H9 (cell line): ENCODE data around the gene PTGFRN. TPM values are rescaled to one million over a fixed set of nuclear protein-coding genes. Genes with fewer than 3 reads are reported as not detected.

Source experiments
- DNase-seq: peaks from one replicate; pipeline ENCODE4 v3.0.0-alpha.2; 2017
- H2AFZ ChIP-seq: one replicate; pipeline ENCODE4 v1.6.1; 2013; ENCODE audit warnings: mild to moderate bottlenecking, low read length, control low read depth, moderate library complexity
- H2AK5ac ChIP-seq: 2 replicates; pipeline ENCODE4 v1.6.1; 2013; ENCODE audit warnings: low read length, control low read depth, mixed read lengths; ENCODE audit not compliant: insufficient read length
- H2BK120ac ChIP-seq: one replicate; pipeline ENCODE4 v1.6.1; 2013; ENCODE audit warnings: low read depth, mild to moderate bottlenecking, low read length, control low read depth, inconsistent platforms; ENCODE audit not compliant: poor library complexity, severe bottlenecking
- H2BK12ac ChIP-seq: 2 replicates; pipeline ENCODE4 v1.6.1; 2013; ENCODE audit warnings: low read length, control low read depth, mixed read lengths, low read depth; ENCODE audit not compliant: insufficient read length
- H2BK15ac ChIP-seq: 2 replicates; pipeline ENCODE4 v1.6.1; 2013; ENCODE audit warnings: low read depth, low read length, control low read depth
- H2BK20ac ChIP-seq: one replicate; pipeline ENCODE4 v1.6.1; 2013; ENCODE audit warnings: low read depth, mild to moderate bottlenecking, low read length, control low read depth, inconsistent platforms; ENCODE audit not compliant: poor library complexity, severe bottlenecking
- H2BK5ac ChIP-seq: 2 replicates; pipeline ENCODE4 v1.6.1; 2013; ENCODE audit warnings: low read length, control low read depth, mixed read lengths; ENCODE audit not compliant: insufficient read length
- H3K14ac ChIP-seq: 2 replicates; pipeline ENCODE4 v1.6.1; 2013; ENCODE audit warnings: low read length, control low read depth; ENCODE audit not compliant: insufficient read depth
- H3K18ac ChIP-seq: 2 replicates; pipeline ENCODE4 v1.6.1; 2013; ENCODE audit warnings: low read depth, mild to moderate bottlenecking, mixed read lengths, low read length, control low read depth; ENCODE audit not compliant: insufficient read length
- H3K23ac ChIP-seq: 2 replicates; pipeline ENCODE4 v1.6.1; 2013; ENCODE audit warnings: low read length, control low read depth, mixed read lengths, low read depth; ENCODE audit not compliant: insufficient read length
- H3K23me2 ChIP-seq: 2 replicates; pipeline ENCODE4 v1.6.1; 2013; ENCODE audit warnings: low read depth, mild to moderate bottlenecking, mixed read lengths, low read length, control low read depth; ENCODE audit not compliant: insufficient read length, poor library complexity, severe bottlenecking
- H3K27ac ChIP-seq: 2 replicates; pipeline ENCODE4 v1.5.1; 2013; ENCODE audit warnings: low read length, control low read depth, mixed read lengths, low read depth; ENCODE audit not compliant: insufficient read length
- H3K27me3 ChIP-seq: 2 replicates; pipeline ENCODE4 v1.6.1; 2013; ENCODE audit warnings: low read length, control low read depth, inconsistent platforms; ENCODE audit not compliant: insufficient read depth
- H3K4ac ChIP-seq: 2 replicates; pipeline ENCODE4 v1.6.1; 2013; ENCODE audit warnings: low read depth, mild to moderate bottlenecking, control low read depth, inconsistent platforms, low read length, moderate library complexity
- H3K4me1 ChIP-seq: 2 replicates; pipeline ENCODE4 v1.6.1; 2013; ENCODE audit warnings: low read length, control low read depth, inconsistent platforms; ENCODE audit not compliant: insufficient read depth
- H3K4me2 ChIP-seq: 2 replicates; pipeline ENCODE4 v1.6.1; 2013; ENCODE audit warnings: low read length, control low read depth, mixed read lengths; ENCODE audit not compliant: insufficient read length, insufficient read depth
- H3K56ac ChIP-seq: 2 replicates; pipeline ENCODE4 v1.6.1; 2013; ENCODE audit warnings: low read depth, mild to moderate bottlenecking, mixed read lengths, low read length, control low read depth; ENCODE audit not compliant: insufficient read length
- H3K79me1 ChIP-seq: 2 replicates; pipeline ENCODE4 v1.6.1; 2013; ENCODE audit warnings: low read depth, mild to moderate bottlenecking, moderate library complexity, low read length, control low read depth, inconsistent platforms; ENCODE audit not compliant: insufficient read depth, poor library complexity, severe bottlenecking
- H3K79me2 ChIP-seq: 2 replicates; pipeline ENCODE4 v1.6.1; 2013; ENCODE audit warnings: low read length, control low read depth, inconsistent platforms; ENCODE audit not compliant: insufficient read depth
- H3K9ac ChIP-seq: 2 replicates; pipeline ENCODE4 v1.6.1; 2013; ENCODE audit warnings: low read length, control low read depth, mixed read lengths; ENCODE audit not compliant: insufficient read length; ENCODE audit errors: extremely low read depth
- H3K9me3 ChIP-seq: one replicate; pipeline ENCODE4 v1.6.1; 2013; ENCODE audit warnings: low read depth, low read length, inconsistent platforms; ENCODE audit not compliant: control insufficient read depth
- H3T11ph ChIP-seq: one replicate; pipeline ENCODE4 v1.6.1; 2013; ENCODE audit warnings: mild to moderate bottlenecking, low read length, control low read depth, inconsistent platforms
- H4K20me1 ChIP-seq: one replicate; pipeline ENCODE4 v1.6.1; 2013; ENCODE audit not compliant: control insufficient read depth, insufficient read length, insufficient read depth
- H4K5ac ChIP-seq: 2 replicates; pipeline ENCODE4 v1.6.1; 2013; ENCODE audit warnings: low read depth, mild to moderate bottlenecking, mixed read lengths, low read length, control low read depth; ENCODE audit not compliant: insufficient read length
- H4K8ac ChIP-seq: replicated peaks from 2 replicates; pipeline ENCODE4 v1.6.1; 2013; ENCODE audit warnings: low read length, control low read depth, mixed read lengths, low read depth; ENCODE audit not compliant: insufficient read length
- H4K91ac ChIP-seq: 2 replicates; pipeline ENCODE4 v1.6.1; 2013; ENCODE audit warnings: low read depth, mild to moderate bottlenecking, moderate library complexity, mixed read lengths, low read length, control low read depth; ENCODE audit not compliant: insufficient read length
- H3K27ac Mint-ChIP-seq, 3 experiments: 2 replicates in 2 of 3; 3 replicates in 1 of 3; pipeline ENCODE4 v1.8.0; 2020 to 2021; ENCODE audit warnings: mixed read lengths in 3 of 3, mild to moderate bottlenecking in 1 of 3, moderate library complexity in 1 of 3
- H3K27me3 Mint-ChIP-seq: 2 replicates; pipeline ENCODE4 v1.8.0; 2021; ENCODE audit warnings: low read depth, mild to moderate bottlenecking, moderate library complexity, mixed read lengths
- H3K36me3 Mint-ChIP-seq, 3 experiments: 2 replicates in 2 of 3; 3 replicates in 1 of 3; pipeline ENCODE4 v1.8.0; 2020 to 2021; ENCODE audit warnings: low read depth in 3 of 3, mixed read lengths in 3 of 3; ENCODE audit not compliant: insufficient read depth in 1 of 3
- H3K4me1 Mint-ChIP-seq, 2 experiments: 2 replicates each; pipeline ENCODE4 v1.8.0; 2020; ENCODE audit warnings: mixed read lengths in 2 of 2
- H3K4me3 Mint-ChIP-seq, 2 experiments: 2 replicates in 1 of 2; 3 replicates in 1 of 2; pipeline ENCODE4 v1.8.0; 2020 to 2021; ENCODE audit warnings: mild to moderate bottlenecking in 2 of 2, mixed read lengths in 2 of 2, moderate library complexity in 1 of 2
- H3K9me3 Mint-ChIP-seq, 2 experiments: 2 replicates in 1 of 2; 3 replicates in 1 of 2; pipeline ENCODE4 v1.8.0; 2020; ENCODE audit warnings: mild to moderate bottlenecking in 2 of 2, mixed read lengths in 2 of 2, moderate library complexity in 1 of 2
- CTCF ChIP-seq: fragments of 200-600 bp; sonication (generic); conservative IDR thresholded peaks from 3 replicates; pipeline ENCODE4 v1.8.0; 2021; ENCODE audit warnings: antibody characterized with exemption, mild to moderate bottlenecking
- WGBS: extraction: QIAGEN DNeasy Blood & Tissue Kit; methylation state at CpG from one replicate; pipeline ENCODE4 v1.1.7; 2013; ENCODE audit warnings: missing lambda C conversion rate, low lambda C conversion rate, mixed read lengths; ENCODE audit not compliant: insufficient read length; ENCODE audit errors: extremely low coverage; 5-methylcytosine and 5-hydroxymethylcytosine counted together
- total RNA-seq: library from RNA; stranded (reverse); gene quantifications from 2 replicates; pipeline ENCODE4 v1.2.1, GENCODE V29; 2021

PTGFRN gene
- total RNA-seq, 1 experiment from 2014 or later = 26.3 TPM

- WGBS = no CpG with 5 or more reads among the region's 6 CpGs
- H4K20me1 ChIP-seq = no peaks in the 10 kb centered on the region
- peak; percentile 60 for DNase-seq
- peak; percentile 22; the same call in 2 of the 3 replicates for TF ChIP-seq CTCF
- H3K27me3 Mint-ChIP-seq = no peaks in the 10 kb centered on the region
- no peak overlapping the region for H3K18ac ChIP-seq
- H3K36me3 Mint-ChIP-seq = no peaks in the 10 kb centered on the region
- no peak overlapping the region for H2BK12ac ChIP-seq
- H3K27ac Mint-ChIP-seq = no peak overlapping the region
- no peak overlapping the region for H3K9ac ChIP-seq
- H2BK20ac ChIP-seq = no peak overlapping the region
- H3K9me3 Mint-ChIP-seq = peaks cover 0 to 2% of the 10 kb centered on the region in 2 experiments; a peak in 1 of 5 replicates
- H2BK120ac ChIP-seq = no peak overlapping the region
- H2AFZ ChIP-seq = no peak overlapping the region
- H3K14ac ChIP-seq = no peak overlapping the region
- H4K91ac ChIP-seq = no peak overlapping the region
- no peaks in the 10 kb centered on the region for H3K79me1 ChIP-seq
- H3K4me2 ChIP-seq = no peak overlapping the region
- no peak overlapping the region for H2AK5ac ChIP-seq
- no peak overlapping the region for H3K4ac ChIP-seq
- H3K9me3 ChIP-seq = no peaks in the 10 kb centered on the region
- no peaks in the 10 kb centered on the region for H3K27me3 ChIP-seq
- H3K4me1 ChIP-seq = no peaks in the 10 kb centered on the region; the same call in 1 of the 2 replicates
- H3K23me2 ChIP-seq = no peaks in the 10 kb centered on the region
- no peak overlapping the region for H2BK5ac ChIP-seq
- peaks cover 11 to 25% of the 10 kb centered on the region in 2 experiments for H3K4me1 Mint-ChIP-seq
- no peak overlapping the region for H3K23ac ChIP-seq
- H3K27ac ChIP-seq = no peak overlapping the region
- H3K79me2 ChIP-seq = no peaks in the 10 kb centered on the region
- no peak overlapping the region for H3K4me3 Mint-ChIP-seq
- H3T11ph ChIP-seq = no peak overlapping the region
- H4K5ac ChIP-seq = no peak overlapping the region
- H2BK15ac ChIP-seq = no peak overlapping the region
- no peak overlapping the region for H3K56ac ChIP-seq
- no peak overlapping the region for H4K8ac ChIP-seq
These were observed 126.3 kb downstream of the PTGFRN start for GRCh38 chr1:117036018-117036461.
